Caco-2 (cell line): ENCODE results near the gene RPS6KA3. TPM values are rescaled to one million over a fixed set of nuclear protein-coding genes. Genes with fewer than 3 reads are reported as not detected.

Experiments
- BruUV-seq: library from RNA; stranded (reverse); fragments of 400-500 nt; replicated peaks from 2 replicates; lab custom pipeline; 2021; lab: Mats Ljungman, UMichigan
- CTCF ChIA-PET: fragments of 300-600 bp; sonication (Branson Sonifier 250); formaldehyde crosslinking; loops from one replicate; lab custom pipeline; 2022; ENCODE audit warnings: antibody characterized with exemption; lab: Charles Lee
- POLR2A ChIA-PET: fragments of 300-600 bp; sonication (Branson Sonifier 250); formaldehyde crosslinking; loops from one replicate; lab custom pipeline; 2022; ENCODE audit warnings: antibody characterized with exemption; lab: Charles Lee
- DNase-seq, 2 experiments: peaks; one replicate each; pipeline versions ENCODE4 v3.0.0 to v3.0.0-alpha.2; 2020 to 2022
- H3K27me3 ChIP-seq: replicated peaks from 2 replicates; pipeline ENCODE4 v1.6.0; 2011; ENCODE audit warnings: low read length; ENCODE audit not compliant: control insufficient read depth, insufficient read depth
- H3K36me3 ChIP-seq: 2 replicates; pipeline ENCODE4 v1.5.1; 2011; ENCODE audit warnings: low read length; ENCODE audit not compliant: control insufficient read depth, insufficient read depth
- H3K4me1 ChIP-seq: fragments of 250-450 bp; sonication (Bioruptor Pico); 2 replicates; pipeline ENCODE4 v1.5.1; 2020; ENCODE audit warnings: mild to moderate bottlenecking
- H3K4me3 ChIP-seq: 2 replicates; pipeline ENCODE4 v1.5.1; 2011; ENCODE audit warnings: low read depth, mild to moderate bottlenecking, control low read depth, low read length
- H3K9me3 ChIP-seq: fragments of 250-450 bp; sonication (Bioruptor Pico); 2 replicates; pipeline ENCODE4 v1.5.1; 2020; ENCODE audit warnings: mild to moderate bottlenecking, moderate library complexity
- H3K27ac Mint-ChIP-seq: one replicate; pipeline ENCODE4 v1.8.0; 2022; ENCODE audit warnings: mixed read lengths; ENCODE audit not compliant: unreplicated experiment
- H3K27me3 Mint-ChIP-seq: one replicate; pipeline ENCODE4 v1.8.0; 2022; ENCODE audit warnings: mixed read lengths; ENCODE audit not compliant: insufficient read depth, unreplicated experiment
- H3K36me3 Mint-ChIP-seq: one replicate; pipeline ENCODE4 v1.8.0; 2022; ENCODE audit warnings: mild to moderate bottlenecking, mixed read lengths; ENCODE audit not compliant: insufficient read depth, unreplicated experiment
- H3K4me1 Mint-ChIP-seq: one replicate; pipeline ENCODE4 v1.8.0; 2022; ENCODE audit warnings: low read depth, mixed read lengths; ENCODE audit not compliant: unreplicated experiment
- H3K4me3 Mint-ChIP-seq: one replicate; pipeline ENCODE4 v1.8.0; 2022; ENCODE audit warnings: mild to moderate bottlenecking, moderate library complexity, mixed read lengths; ENCODE audit not compliant: unreplicated experiment
- H3K9me3 Mint-ChIP-seq: one replicate; pipeline ENCODE4 v1.8.0; 2022; ENCODE audit warnings: mixed read lengths; ENCODE audit not compliant: unreplicated experiment
- intact Hi-C: fragments of 100-400 bp; cut with micrococcal nuclease; formaldehyde crosslinking; loops from one replicate; pipeline ENCODE4 v1.10.0; 2022; ENCODE audit not compliant: unreplicated experiment
- total RNA-seq: library from RNA; stranded (reverse); gene quantifications from 2 replicates; pipeline ENCODE4 v1.2.3, GENCODE V29; 2022
- TF ChIP-seq, protein P1 (sequence below), 2 experiments: fragments of 200-600 bp in 1 of 2; IDR thresholded peaks; 1 replicate in 1 of 2; 2 replicates in 1 of 2; pipeline versions ENCODE4 v1.5.1 to v1.8.0; 2011 to 2022; ENCODE audit warnings: antibody characterized with exemption in 1 of 2, control low read depth in 1 of 2, inconsistent platforms in 1 of 2, low read depth in 1 of 2, low read length in 1 of 2, mild to moderate bottlenecking in 1 of 2, moderate library complexity in 1 of 2; ENCODE audit not compliant: insufficient read depth in 1 of 2, severe bottlenecking in 1 of 2, unreplicated experiment in 1 of 2

RPS6KA3 gene
- total RNA-seq, 1 experiment from 2014 or later = 104 TPM

DNA sequence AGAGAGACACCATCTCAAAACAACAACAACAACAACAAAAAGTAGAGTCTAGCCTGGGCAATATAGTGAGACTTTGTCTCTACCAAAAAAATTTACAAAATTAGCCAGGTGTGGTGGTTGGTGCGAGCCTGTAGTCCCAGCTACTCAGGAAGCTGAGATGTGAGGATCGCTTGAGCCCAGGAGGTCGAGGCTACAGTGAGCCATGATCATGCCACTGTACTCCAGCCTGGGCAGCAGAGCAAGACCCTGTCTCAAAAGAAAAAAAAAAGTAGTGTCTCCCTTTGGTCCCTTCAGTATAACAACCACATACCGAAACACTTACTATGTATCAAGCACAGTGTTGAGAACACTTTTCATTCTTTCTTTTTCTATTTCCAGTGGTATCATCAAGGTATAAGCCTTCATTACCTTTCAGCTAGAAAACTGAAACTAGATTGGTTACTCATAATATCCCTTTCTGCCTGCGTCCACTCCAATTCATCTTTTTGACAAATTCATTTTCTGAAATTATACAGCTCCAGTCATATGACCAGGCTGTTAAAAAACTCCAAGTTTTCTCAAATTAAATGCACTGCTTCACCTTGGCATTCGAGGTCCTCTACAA lies 54.1 kb downstream of the RPS6KA3 start:
- H3K36me3 Mint-ChIP-seq = peaks cover 26% of the 10 kb centered on the region
- ChIA-PET POLR2A (no interaction called here), CTCF (no interaction called here)
- no peak overlapping the region for H3K27ac Mint-ChIP-seq
- H3K9me3 ChIP-seq = no peaks in the 10 kb centered on the region
- no peaks in the 10 kb centered on the region for H3K4me1 ChIP-seq
- no TSS peak for BruUV-seq
- no peak overlapping the region for H3K4me3 Mint-ChIP-seq
- H3K9me3 Mint-ChIP-seq = no peaks in the 10 kb centered on the region
- H3K4me1 Mint-ChIP-seq = peaks cover 7% of the 10 kb centered on the region
- H3K27me3 Mint-ChIP-seq = no peaks in the 10 kb centered on the region
- H3K36me3 ChIP-seq = no peaks in the 10 kb centered on the region
- no peak for DNase-seq
- H3K27me3 ChIP-seq = no peaks in the 10 kb centered on the region
- intact Hi-C loops = no loop called here
- TF ChIP-seq, protein P1, sequence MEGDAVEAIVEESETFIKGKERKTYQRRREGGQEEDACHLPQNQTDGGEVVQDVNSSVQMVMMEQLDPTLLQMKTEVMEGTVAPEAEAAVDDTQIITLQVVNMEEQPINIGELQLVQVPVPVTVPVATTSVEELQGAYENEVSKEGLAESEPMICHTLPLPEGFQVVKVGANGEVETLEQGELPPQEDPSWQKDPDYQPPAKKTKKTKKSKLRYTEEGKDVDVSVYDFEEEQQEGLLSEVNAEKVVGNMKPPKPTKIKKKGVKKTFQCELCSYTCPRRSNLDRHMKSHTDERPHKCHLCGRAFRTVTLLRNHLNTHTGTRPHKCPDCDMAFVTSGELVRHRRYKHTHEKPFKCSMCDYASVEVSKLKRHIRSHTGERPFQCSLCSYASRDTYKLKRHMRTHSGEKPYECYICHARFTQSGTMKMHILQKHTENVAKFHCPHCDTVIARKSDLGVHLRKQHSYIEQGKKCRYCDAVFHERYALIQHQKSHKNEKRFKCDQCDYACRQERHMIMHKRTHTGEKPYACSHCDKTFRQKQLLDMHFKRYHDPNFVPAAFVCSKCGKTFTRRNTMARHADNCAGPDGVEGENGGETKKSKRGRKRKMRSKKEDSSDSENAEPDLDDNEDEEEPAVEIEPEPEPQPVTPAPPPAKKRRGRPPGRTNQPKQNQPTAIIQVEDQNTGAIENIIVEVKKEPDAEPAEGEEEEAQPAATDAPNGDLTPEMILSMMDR (IDR thresholded peaks at IDR 0.05; ENCODE audit: insufficient read depth in 1 of 2, low read depth in 1 of 2, low read length in 1 of 2, severe bottlenecking in 1 of 2, unreplicated experiment in 1 of 2) = no peak
- no peak overlapping the region for H3K4me3 ChIP-seq

DNA sequence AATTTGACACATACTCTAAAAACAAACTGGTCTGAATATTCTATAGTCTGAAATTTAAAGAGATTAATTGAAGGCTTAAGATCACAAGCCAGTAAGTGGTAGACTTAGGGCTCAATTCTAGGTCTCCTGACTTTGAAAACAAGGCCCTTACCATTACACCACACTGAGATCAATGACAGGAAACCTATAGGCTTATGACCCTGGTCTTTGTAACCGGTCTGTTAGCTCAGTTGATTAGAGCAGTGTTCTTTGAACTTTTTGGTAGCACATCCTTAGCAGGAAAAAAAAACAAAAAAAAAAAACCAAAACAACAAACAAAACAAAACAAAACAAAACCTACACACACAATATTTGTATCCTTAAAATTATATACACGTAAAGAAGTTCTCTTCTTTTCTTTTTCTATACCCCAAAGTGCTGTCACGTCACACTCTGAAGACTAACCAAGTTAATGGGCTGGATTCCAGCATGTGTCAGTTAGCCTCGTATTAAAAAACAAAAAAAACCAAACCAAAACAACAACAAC lies 55.4 kb downstream of the RPS6KA3 start:
- no peak overlapping the region for H3K4me3 ChIP-seq
- peaks cover 32% of the 10 kb centered on the region for H3K36me3 Mint-ChIP-seq
- H3K4me1 ChIP-seq = no peaks in the 10 kb centered on the region
- H3K9me3 ChIP-seq = no peaks in the 10 kb centered on the region
- no peaks in the 10 kb centered on the region for H3K27me3 Mint-ChIP-seq
- DNase-seq = no peak
- no peaks in the 10 kb centered on the region for H3K9me3 Mint-ChIP-seq
- ChIA-PET POLR2A (no interaction called here), CTCF (no interaction called here)
- BruUV-seq = no TSS peak
- H3K27me3 ChIP-seq = no peaks in the 10 kb centered on the region
- H3K36me3 ChIP-seq = no peaks in the 10 kb centered on the region
- TF ChIP-seq, protein P1 (IDR thresholded peaks at IDR 0.05; ENCODE audit: insufficient read depth in 1 of 2, low read depth in 1 of 2, low read length in 1 of 2, severe bottlenecking in 1 of 2, unreplicated experiment in 1 of 2) = no peak
- no peak overlapping the region for H3K4me3 Mint-ChIP-seq
- intact Hi-C loops = no loop called here
- no peak overlapping the region for H3K27ac Mint-ChIP-seq
- peaks cover 3% of the 10 kb centered on the region for H3K4me1 Mint-ChIP-seq

DNA sequence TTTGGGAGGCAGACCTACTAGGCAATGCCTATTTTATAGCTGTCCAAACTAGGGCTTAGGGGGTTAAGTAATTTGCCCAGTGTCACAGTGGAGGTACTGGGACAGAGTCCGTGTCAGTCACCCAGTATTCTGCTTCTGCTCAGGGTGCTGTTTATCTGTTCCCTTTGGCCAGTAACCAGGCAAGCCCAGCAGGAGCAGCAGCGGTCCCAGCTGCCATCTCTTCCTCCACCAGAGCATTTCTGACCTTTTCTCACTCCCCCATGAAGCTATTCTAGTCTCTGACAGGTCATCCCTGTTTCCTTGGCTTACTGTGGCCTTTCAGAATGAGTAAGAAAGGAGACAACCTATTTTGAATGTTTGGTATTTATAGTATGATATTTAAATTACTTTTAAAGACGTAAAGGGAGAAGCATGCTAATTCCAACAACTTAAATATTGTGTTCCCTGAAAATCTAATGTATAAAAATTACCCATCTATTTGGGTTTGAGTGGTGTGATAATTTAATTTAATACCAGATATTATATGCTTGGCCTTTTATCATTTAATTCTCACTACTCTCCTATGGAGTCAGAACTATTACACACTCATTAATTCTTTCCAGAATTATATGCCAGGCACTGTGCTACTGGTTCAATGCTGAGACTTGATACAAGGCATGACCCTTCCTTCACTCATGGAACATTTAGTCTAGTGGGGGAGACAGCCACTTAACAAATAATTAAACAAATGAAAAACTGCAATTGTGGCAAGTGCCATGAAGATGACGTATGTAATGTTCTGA lies 60.6 kb downstream of the RPS6KA3 start:
- no peak overlapping the region for H3K4me3 Mint-ChIP-seq
- H3K27ac Mint-ChIP-seq = no peak overlapping the region

More for the DNA sequence above, 60.6 kb downstream of the RPS6KA3 start:
- POLR2A ChIA-PET = no interaction called here
- Histone ChIP-seq H3K4me3 (no peak overlapping the region), H3K36me3 (no peaks in the 10 kb centered on the region; the same call in 1 of the 2 replicates), H3K9me3 (no peaks in the 10 kb centered on the region), H3K4me1 (no peaks in the 10 kb centered on the region), H3K27me3 (no peaks in the 10 kb centered on the region)
- Mint-ChIP-seq H3K27me3 (no peaks in the 10 kb centered on the region), H3K9me3 (no peaks in the 10 kb centered on the region), H3K4me1 (no peaks in the 10 kb centered on the region), H3K36me3 (peaks cover 43% of the 10 kb centered on the region)
- CTCF ChIA-PET = no interaction called here
- no TSS peak for BruUV-seq
- intact Hi-C loops = no loop called here
- no peak for DNase-seq
- TF ChIP-seq, protein P1 (IDR thresholded peaks at IDR 0.05; ENCODE audit: insufficient read depth in 1 of 2, low read depth in 1 of 2, low read length in 1 of 2, severe bottlenecking in 1 of 2, unreplicated experiment in 1 of 2) = no peak
